ENCODE measurements around the gene NPFFR1. TPM values are rescaled to one million over a fixed set of nuclear protein-coding genes. Genes with fewer than 3 reads are reported as not detected.

Gene NPFFR1
- total and polyA plus RNA-seq, 10 donors = under 0.01 to 0.63 (median 0.09) TPM; not detected in 2

DNA sequence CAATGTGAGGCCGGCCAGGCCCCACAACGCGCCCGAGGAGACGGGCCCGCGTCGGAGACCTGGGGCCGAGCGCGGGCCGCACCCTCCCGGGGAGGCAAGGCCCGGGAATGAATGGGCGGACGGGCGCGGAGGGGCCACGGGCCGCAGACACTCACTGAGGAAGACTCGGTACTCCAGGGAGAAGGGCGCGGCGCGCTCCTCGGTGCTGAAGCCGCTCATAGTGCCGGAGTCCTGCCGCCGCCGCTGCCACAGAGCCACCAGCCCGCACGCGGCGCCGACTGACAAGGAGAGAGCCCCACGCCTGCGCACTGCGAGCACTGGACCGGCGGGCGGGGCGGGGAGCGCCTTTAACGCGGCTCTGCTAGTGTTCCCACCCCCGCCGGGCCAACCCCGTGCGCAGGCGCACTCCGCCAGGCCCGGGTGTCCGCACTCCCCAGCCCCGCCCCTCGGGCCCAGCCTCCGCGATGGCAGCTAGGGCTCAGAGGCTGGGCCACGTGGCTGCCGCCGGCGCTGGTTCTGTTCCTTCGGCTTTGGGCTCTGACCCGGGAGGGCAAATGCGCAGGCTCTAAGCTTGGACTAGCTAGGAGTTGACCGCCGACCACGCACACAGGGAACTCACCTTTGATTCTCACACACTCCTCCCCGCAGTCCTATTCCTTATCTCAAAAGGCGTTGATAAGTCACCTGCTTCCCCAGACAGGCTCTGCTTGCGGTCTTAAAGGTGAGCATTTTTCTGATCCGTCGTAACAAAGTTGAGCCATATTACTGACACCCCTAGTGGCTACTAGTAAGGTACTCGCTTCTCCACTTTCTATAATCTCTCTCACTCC is 50.5 kb downstream of the NPFFR1 start, which contains the start of gene PPA1:
Gene PPA1, minus strand, starts transcription at position 321 of the 830 bp plus-strand sequence. Its CDS starts 102 bp downstream, at position 219.
- H3K27me3 ChIP-seq (replicated peaks in 1 of 7) = no peaks in the 10 kb centered on the region
- intact Hi-C loops (cut with DNase I; ENCODE audit: low total_unique reads) = no loop called here
- H3K4me3 ChIP-seq = peak within 1 kb of the TSS; percentile 78 to 98 (median 91)
- H3K36me3 ChIP-seq = peaks cover 0 to 17% (median 8%) of the 10 kb centered on the region in 6 donors
- peaks cover 9 to 55% (median 26%) of the 10 kb centered on the region in 6 donors for H3K4me1 ChIP-seq
- H3K9me3 ChIP-seq = no peaks in the 10 kb centered on the region
- WGBS, 5 donors = 0 to 1% (median 0%) methylated on average over 17 to 74 of the region's 74 CpGs
- DNase-seq = peak; percentile 100
- TF ChIP-seq, protein P1, sequence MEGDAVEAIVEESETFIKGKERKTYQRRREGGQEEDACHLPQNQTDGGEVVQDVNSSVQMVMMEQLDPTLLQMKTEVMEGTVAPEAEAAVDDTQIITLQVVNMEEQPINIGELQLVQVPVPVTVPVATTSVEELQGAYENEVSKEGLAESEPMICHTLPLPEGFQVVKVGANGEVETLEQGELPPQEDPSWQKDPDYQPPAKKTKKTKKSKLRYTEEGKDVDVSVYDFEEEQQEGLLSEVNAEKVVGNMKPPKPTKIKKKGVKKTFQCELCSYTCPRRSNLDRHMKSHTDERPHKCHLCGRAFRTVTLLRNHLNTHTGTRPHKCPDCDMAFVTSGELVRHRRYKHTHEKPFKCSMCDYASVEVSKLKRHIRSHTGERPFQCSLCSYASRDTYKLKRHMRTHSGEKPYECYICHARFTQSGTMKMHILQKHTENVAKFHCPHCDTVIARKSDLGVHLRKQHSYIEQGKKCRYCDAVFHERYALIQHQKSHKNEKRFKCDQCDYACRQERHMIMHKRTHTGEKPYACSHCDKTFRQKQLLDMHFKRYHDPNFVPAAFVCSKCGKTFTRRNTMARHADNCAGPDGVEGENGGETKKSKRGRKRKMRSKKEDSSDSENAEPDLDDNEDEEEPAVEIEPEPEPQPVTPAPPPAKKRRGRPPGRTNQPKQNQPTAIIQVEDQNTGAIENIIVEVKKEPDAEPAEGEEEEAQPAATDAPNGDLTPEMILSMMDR (IDR thresholded peaks at IDR 0.05 in 8 of 11, conservative IDR thresholded peaks at IDR 0.05 in 3 of 11) = peak in 7 of 11 experiments; percentile 6 to 43 (median 27)
- TF ChIP-seq POLR2A (IDR thresholded peaks at IDR 0.05) (peak in 1 of 3 donors; percentile 79), POLR2AphosphoS5 (IDR thresholded peaks at IDR 0.05) (peak; percentile 93 to 97 (median 97))
- peak within 1 kb of the TSS; percentile 72 to 89 (median 76) for H3K27ac ChIP-seq

DNA sequence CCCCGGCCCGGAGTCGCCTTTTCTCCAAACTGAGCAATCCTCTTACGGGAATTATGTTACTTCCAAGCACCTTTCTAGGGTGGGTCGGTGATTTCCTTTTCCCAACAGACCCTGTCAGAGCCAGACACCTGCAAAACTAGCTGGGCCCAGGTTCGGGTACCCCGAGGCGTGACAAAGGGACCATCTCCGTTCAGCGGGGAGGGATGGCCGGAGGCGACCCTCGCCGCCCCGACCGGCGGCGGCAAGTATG is 51.0 kb downstream of the NPFFR1 start:
- H3K27ac ChIP-seq = peak overlapping the region; percentile 72 to 89 (median 76)
- 0 to 2% (median 0%) methylated on average over 3 to 18 of the region's 18 CpGs for WGBS, 5 donors
- peak overlapping the region; percentile 78 to 98 (median 91) for H3K4me3 ChIP-seq
- TF ChIP-seq, protein P1 (IDR thresholded peaks at IDR 0.05 in 8 of 11, conservative IDR thresholded peaks at IDR 0.05 in 3 of 11) = no peak
- TF ChIP-seq POLR2AphosphoS5 (IDR thresholded peaks at IDR 0.05) (no peak), POLR2A (IDR thresholded peaks at IDR 0.05) (no peak)
- no peaks in the 10 kb centered on the region for H3K27me3 ChIP-seq (replicated peaks in 1 of 7)
- intact Hi-C loops (cut with DNase I; ENCODE audit: low total_unique reads) = no loop called here
- H3K4me1 ChIP-seq = peaks cover 9 to 61% (median 31%) of the 10 kb centered on the region in 6 donors
- H3K36me3 ChIP-seq = peaks cover 0 to 23% (median 9%) of the 10 kb centered on the region in 6 donors
- DNase-seq = no peak
- H3K9me3 ChIP-seq = no peaks in the 10 kb centered on the region

DNA sequence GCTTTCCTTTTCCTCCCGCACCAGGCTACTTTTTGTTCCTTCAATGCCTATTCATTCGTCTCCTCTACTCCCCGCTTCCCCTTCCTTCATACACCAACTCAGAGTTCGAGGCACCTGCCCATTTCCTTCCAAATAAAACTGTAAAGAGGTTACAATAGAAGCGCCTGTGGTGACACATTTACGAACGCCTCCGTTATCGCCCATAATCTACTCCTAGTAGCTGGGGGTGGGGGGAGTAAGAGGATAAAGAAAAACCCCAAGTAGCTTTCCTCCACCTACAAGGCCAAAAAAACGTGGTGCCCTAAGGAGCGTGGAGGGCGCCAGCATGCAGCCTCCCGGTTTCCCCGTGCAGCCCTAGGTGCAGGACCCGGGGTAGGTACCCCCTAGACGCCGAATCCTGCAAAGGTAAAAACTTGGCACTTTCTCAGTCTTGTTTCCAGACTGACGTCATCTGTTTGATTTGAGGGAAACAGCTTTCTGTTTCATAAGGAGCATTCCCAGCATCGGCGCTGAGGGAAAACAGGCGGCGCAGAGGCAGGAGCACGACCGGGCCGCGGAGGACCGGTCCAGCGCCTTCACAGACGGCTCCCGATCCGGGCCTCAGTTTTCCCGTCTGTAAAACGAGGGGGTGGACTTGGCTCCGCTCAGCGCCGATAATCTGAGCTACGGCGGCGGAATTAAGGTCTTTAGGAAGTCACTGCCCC is 51.5 kb downstream of the NPFFR1 start:
- intact Hi-C loops (cut with DNase I; ENCODE audit: low total_unique reads) = no loop called here
- peak overlapping the region in 7 of 8 donors; percentile 72 to 89 (median 77) for H3K27ac ChIP-seq

More for the DNA sequence above, 51.5 kb downstream of the NPFFR1 start:
- Histone ChIP-seq H3K4me3 (peak overlapping the region; percentile 78 to 98 (median 91)), H3K9me3 (no peaks in the 10 kb centered on the region), H3K27me3 (replicated peaks in 1 of 7) (no peaks in the 10 kb centered on the region), H3K36me3 (peaks cover 0 to 23% (median 9%) of the 10 kb centered on the region in 6 donors), H3K4me1 (peaks cover 9 to 65% (median 32%) of the 10 kb centered on the region in 6 donors)
- 1 to 3% (median 2%) methylated on average over 24 to 39 of the region's 39 CpGs for WGBS, 5 donors
- TF ChIP-seq POLR2AphosphoS5 (IDR thresholded peaks at IDR 0.05) = peak in 2 of 3 donors; percentile 47 to 69
- TF ChIP-seq, protein P1 (IDR thresholded peaks at IDR 0.05 in 8 of 11, conservative IDR thresholded peaks at IDR 0.05 in 3 of 11) = no peak
- peak in 1 of 3 donors; percentile 63 for TF ChIP-seq POLR2A (IDR thresholded peaks at IDR 0.05)
- DNase-seq = peak; percentile 85
